HG02973 (cell line): ENCODE results near the gene ZNF780A.
"Not testable (repeated sequence)": the region's sequence is repeated elsewhere in the genome, so short reads cannot be mapped to it uniquely, and the experiment has no call there.

ENCODE experiments used
- ATAC-seq: cut with Tn5 transposase; IDR thresholded peaks from one replicate; pipeline ENCODE4 v1.9.1; 2021; ENCODE audit warnings: moderate library complexity; ENCODE audit not compliant: unreplicated experiment

The ZNF780A gene

GRCh38 chr19:40090241-40091204 is at the start of gene ZNF780A:
Gene ZNF780A (minus strand): TSS chr19:40090943. CDS start chr19:40084753, 6,190 bp downstream.
- peak; percentile 75 for ATAC-seq

DNA sequence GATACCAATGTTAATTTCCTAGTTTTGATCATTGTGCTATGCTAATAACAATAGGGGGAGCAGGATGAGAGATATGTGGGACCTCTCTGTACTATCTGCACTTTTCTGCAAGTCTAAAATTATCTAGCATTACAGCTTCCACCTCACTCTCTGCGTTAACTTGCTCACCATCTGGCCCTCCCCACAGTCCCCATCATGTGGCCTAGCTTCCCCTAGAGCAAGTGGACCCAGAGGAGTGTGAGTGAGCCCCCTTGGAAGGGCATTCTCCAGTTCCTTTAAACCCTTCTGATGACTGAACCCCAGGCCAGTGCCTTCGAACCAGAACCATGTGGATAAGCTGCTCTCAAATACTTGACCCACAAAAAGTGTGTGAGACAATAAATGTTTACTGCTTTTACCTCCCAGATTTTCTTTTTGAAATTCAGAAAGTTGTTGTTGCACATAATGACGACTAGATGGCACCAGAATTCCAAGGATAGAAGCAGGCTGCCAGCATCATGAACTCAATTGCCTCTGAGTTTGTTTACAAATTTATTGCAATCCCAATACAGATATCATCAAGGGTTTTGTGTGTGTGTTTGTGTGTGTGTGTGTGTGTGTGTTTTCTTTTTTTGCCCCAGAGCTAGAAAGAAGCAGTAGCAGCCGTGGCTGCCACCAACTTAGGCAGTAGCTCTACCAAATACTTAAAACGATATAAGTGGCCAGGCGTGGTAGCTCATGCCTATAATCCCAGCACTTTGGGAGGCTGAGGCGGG is 49.0 kb upstream of the ZNF780A start:
- no peak for ATAC-seq

DNA sequence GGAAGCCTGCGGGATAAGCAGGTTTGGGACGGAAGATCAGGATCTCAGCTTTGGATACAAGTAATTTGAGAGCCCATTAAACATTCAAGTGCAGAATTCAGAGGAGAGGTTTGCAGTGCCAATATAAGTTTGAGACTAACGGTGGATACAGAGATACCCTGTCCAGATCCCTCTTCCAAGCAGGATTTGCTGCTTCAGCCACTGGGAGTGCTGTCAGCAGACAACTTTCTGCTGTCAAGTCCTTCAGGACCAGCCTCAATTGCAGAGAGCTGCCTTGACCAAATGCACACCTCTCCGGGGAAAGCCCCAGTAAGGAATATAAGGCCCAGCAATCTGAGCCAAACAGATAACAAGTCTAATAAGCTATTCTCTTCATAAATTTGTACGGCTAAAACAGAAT is 46.1 kb upstream of the ZNF780A start:
- ATAC-seq, result no peak

- no peak for ATAC-seq
These were observed 44.1 kb upstream of the ZNF780A start for GRCh38 chr19:40134866-40135265.

- ATAC-seq, result no peak
These were observed 42.7 kb upstream of the ZNF780A start for GRCh38 chr19:40133491-40133890.

DNA sequence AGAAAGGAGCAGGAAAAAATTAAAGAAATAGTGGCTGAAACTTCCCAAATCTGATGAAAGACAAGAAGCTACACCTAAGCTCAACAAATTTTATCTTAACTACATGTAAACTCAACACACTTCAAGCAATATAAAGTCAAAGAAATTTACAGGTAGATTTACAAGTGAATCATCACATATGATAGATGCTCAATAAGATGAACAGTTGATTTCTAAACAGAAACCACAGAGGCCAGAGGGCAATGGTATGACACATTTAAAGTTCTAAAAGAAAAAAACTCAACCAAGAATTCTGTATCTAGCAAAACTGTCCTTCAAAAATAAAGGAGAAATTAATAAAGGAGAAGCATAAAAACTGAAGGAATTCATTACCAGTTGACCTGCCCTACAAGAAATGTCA is 39.3 kb upstream of the ZNF780A start:
- ATAC-seq, result no peak

DNA sequence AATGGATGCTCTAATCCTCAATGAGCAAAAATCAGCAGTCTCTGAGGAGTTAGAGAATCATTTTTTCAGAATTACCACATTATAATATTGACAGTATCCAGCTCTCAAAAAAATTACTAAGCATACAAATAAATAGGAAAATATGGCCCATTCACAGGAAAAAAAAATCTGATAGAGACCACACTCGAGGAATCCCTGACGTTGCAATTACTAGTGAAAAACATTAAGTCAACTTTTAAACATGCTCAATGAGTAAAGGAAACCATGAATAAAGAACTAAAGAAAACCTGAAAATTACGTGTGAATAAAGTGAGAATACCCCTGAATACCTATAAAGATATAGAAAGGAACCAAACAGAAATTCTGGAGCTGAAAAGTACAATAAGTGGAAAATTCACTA is 38.7 kb upstream of the ZNF780A start:
- ATAC-seq, result no peak

GRCh38 chr19:40128991-40129390 is 38.2 kb upstream of the ZNF780A start:
- no peak for ATAC-seq

DNA sequence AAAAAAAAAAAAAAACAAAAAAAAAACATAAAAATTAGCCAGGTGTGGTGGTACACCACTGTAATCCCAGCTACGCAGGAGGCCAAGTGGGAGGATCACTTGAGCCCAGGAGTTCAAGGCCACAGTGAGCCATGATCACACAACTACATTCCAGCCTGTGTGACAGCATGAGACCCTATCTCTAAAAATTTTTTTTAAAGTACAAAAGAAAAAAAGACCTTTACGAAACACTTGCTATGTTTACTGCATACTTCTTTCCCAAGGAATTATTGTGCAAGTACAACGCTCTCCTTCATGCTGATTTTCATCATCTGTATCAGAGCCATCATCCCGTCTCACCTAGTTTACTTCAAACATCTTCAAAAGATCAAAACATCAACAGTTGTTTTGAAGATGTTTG is 28.6 kb upstream of the ZNF780A start:
- no peak for ATAC-seq

- not testable (repeated sequence) for ATAC-seq
These were observed 27.9 kb upstream of the ZNF780A start for GRCh38 chr19:40118638-40119037.

- no peak for ATAC-seq
These were observed 25.3 kb upstream of the ZNF780A start for GRCh38 chr19:40116075-40116474.

DNA sequence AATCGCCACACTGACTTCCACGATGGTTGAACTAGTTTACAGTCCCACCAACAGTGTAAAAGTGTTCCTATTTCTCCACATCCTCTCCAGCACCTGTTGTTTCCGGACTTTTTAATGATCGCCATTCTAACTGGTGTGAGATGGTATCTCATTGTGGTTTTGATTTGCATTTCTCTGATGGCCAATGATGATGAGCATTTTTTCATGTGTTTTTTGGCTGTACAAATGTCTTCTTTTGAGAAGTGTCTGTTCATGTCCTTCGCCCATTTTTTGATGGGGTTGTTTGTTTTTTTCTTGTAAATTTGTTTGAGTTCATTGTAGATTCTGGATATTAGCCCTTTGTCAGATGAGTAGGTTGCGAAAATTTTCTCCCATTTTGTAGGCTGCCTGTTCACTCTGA is 23.4 kb upstream of the ZNF780A start:
- not testable (repeated sequence) for ATAC-seq

- not testable (repeated sequence) for ATAC-seq
These were observed 21.5 kb upstream of the ZNF780A start for GRCh38 chr19:40112271-40112670.

- no peak for ATAC-seq
These were observed 19.8 kb upstream of the ZNF780A start for GRCh38 chr19:40110570-40110969.

- no peak for ATAC-seq
These were observed 14.0 kb upstream of the ZNF780A start for GRCh38 chr19:40104754-40105153.

DNA sequence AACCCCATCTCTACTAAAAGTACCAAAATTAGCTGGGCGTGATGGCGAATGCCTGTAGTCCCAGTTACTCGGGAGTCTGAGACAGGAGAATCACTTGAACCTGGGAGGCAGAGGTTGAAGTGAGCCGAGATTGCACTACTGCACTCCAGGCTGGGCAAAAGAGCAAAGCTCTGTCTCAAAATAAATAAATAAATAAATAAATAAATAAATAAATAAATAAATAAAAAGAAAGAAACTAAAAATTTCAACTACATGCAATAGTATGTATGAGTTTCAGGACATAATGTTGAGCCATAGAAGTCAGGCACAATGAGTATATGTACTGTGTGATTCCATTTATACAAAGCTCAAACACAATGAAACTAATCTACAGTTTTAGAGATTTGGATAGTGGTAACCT is 12.9 kb upstream of the ZNF780A start:
- ATAC-seq, result no peak

DNA sequence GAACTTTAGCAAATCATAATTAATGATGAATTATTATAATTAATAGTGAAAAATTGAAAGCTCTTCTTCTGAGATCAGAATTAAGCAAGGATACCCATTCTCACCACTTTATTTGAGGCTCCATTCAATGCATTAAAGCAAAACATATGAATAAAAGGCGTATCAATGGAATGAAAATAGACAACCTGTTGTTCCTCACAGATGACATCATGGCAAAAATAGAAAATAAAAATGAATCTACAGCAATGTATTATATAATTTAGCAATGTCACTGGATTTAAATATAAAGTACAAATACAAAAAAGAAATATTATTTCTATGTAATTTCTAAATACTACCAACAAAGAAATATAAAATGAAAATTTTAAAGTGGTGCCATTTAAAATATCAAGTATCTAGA is 11.1 kb upstream of the ZNF780A start:
- ATAC-seq, result no peak

GRCh38 chr19:40093416-40093815 is 2.7 kb upstream of the ZNF780A start:
- ATAC-seq, result no peak

- ATAC-seq, result no peak
These were observed 724 bp upstream of the ZNF780A start for GRCh38 chr19:40091205-40092129.

GRCh38 chr19:40089462-40089861 is 1.3 kb downstream of the ZNF780A start:
- no peak for ATAC-seq
